ENCODE measurements around the gene RNF220. TPM values are rescaled to one million over a fixed set of nuclear protein-coding genes. Genes with fewer than 3 reads are reported as not detected.

RNF220 gene
- polyA plus RNA-seq, 1 donor from 2014 or later: 142 TPM

GRCh38 chr1:44672961-44673674 lies 268.1 kb downstream of the RNF220 start:
- Histone ChIP-seq H3K9ac (ENCODE audit: low read length) (peak overlapping the region; percentile 75), H3K27ac (ENCODE audit: low read length) (peak overlapping the region; percentile 79), H3K4me3 (ENCODE audit: low read length) (peak overlapping the region; percentile 71)

GRCh38 chr1:44673675-44674112 lies 268.6 kb downstream of the RNF220 start:
- TF ChIP-seq, protein P1, sequence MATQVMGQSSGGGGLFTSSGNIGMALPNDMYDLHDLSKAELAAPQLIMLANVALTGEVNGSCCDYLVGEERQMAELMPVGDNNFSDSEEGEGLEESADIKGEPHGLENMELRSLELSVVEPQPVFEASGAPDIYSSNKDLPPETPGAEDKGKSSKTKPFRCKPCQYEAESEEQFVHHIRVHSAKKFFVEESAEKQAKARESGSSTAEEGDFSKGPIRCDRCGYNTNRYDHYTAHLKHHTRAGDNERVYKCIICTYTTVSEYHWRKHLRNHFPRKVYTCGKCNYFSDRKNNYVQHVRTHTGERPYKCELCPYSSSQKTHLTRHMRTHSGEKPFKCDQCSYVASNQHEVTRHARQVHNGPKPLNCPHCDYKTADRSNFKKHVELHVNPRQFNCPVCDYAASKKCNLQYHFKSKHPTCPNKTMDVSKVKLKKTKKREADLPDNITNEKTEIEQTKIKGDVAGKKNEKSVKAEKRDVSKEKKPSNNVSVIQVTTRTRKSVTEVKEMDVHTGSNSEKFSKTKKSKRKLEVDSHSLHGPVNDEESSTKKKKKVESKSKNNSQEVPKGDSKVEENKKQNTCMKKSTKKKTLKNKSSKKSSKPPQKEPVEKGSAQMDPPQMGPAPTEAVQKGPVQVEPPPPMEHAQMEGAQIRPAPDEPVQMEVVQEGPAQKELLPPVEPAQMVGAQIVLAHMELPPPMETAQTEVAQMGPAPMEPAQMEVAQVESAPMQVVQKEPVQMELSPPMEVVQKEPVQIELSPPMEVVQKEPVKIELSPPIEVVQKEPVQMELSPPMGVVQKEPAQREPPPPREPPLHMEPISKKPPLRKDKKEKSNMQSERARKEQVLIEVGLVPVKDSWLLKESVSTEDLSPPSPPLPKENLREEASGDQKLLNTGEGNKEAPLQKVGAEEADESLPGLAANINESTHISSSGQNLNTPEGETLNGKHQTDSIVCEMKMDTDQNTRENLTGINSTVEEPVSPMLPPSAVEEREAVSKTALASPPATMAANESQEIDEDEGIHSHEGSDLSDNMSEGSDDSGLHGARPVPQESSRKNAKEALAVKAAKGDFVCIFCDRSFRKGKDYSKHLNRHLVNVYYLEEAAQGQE (IDR thresholded peaks at IDR 0.05; ENCODE audit: borderline replicate concordance): peak; percentile 36
- TF ChIP-seq TAF1 (IDR thresholded peaks at IDR 0.05; ENCODE audit: low read depth) (peak; percentile 34), SMC3 (conservative IDR thresholded peaks at IDR 0.05; ENCODE audit: poor library complexity) (no peak), POLR2AphosphoS5 (IDR thresholded peaks at IDR 0.05) (peak; percentile 33)
- Histone ChIP-seq H3K27ac (ENCODE audit: low read length) (peak overlapping the region; percentile 79), H3K36me3 (ENCODE audit: insufficient read depth, low read length) (no peaks in the 10 kb centered on the region), H3K4me2 (ENCODE audit: low read length) (peak overlapping the region; percentile 85), H4K20me1 (ENCODE audit: insufficient read depth) (no peaks in the 10 kb centered on the region), H3K9ac (ENCODE audit: low read length) (peak overlapping the region; percentile 75), H3K79me2 (replicated peaks; ENCODE audit: insufficient read depth, low read length) (no peaks in the 10 kb centered on the region), H3K27me3 (ENCODE audit: insufficient read depth, low read depth, low read length) (no peaks in the 10 kb centered on the region), H3F3A (ENCODE audit: insufficient read depth, low read length, poor library complexity, severe bottlenecking) (no peaks in the 10 kb centered on the region), H3K4me3 (ENCODE audit: low read length) (peak overlapping the region; percentile 71), H3K9me2 (ENCODE audit: insufficient read depth, low read length) (no peaks in the 10 kb centered on the region), H2AFZ (ENCODE audit: low read depth, low read length) (peak overlapping the region; percentile 48), H3K9me3 (ENCODE audit: low read length) (no peaks in the 10 kb centered on the region)

More at GRCh38 chr1:44672961-44673674, 268.1 kb downstream of the RNF220 start:
- no peaks in the 10 kb centered on the region for H3K9me2 ChIP-seq (ENCODE audit: insufficient read depth, low read length)
- H3F3A ChIP-seq (ENCODE audit: insufficient read depth, low read length, poor library complexity, severe bottlenecking): no peaks in the 10 kb centered on the region
- TF ChIP-seq RAD21 (conservative IDR thresholded peaks at IDR 0.05): no peak
- no peak for TF ChIP-seq MXI1 (conservative IDR thresholded peaks at IDR 0.05; ENCODE audit: poor library complexity, severe bottlenecking)
- no peak for TF ChIP-seq EP300 (conservative IDR thresholded peaks at IDR 0.05; ENCODE audit: poor library complexity, severe bottlenecking)
- no peak for TF ChIP-seq POLR2AphosphoS5 (IDR thresholded peaks at IDR 0.05)
- no peak for TF ChIP-seq EZH2 (IDR thresholded peaks at IDR 0.05; ENCODE audit: borderline replicate concordance, insufficient read depth, low read length, poor library complexity, severe bottlenecking)
- TF ChIP-seq, protein P1 (IDR thresholded peaks at IDR 0.05; ENCODE audit: borderline replicate concordance): no peak
- H3K4me2 ChIP-seq (ENCODE audit: low read length): peak overlapping the region; percentile 85
- no peaks in the 10 kb centered on the region for H4K20me1 ChIP-seq (ENCODE audit: insufficient read depth)
- H3K27me3 ChIP-seq (ENCODE audit: insufficient read depth, low read depth, low read length): no peaks in the 10 kb centered on the region
- H3K9me3 ChIP-seq (ENCODE audit: low read length): no peaks in the 10 kb centered on the region
- no peaks in the 10 kb centered on the region for H3K79me2 ChIP-seq (replicated peaks; ENCODE audit: insufficient read depth, low read length)
- no peaks in the 10 kb centered on the region for H3K36me3 ChIP-seq (ENCODE audit: insufficient read depth, low read length)
- H2AFZ ChIP-seq (ENCODE audit: low read depth, low read length): peak overlapping the region; percentile 48
